ENCODE data around the gene ABCD1. TPM values are rescaled to one million over a fixed set of nuclear protein-coding genes. Genes with fewer than 3 reads are reported as not detected.

Gene ABCD1
- total RNA-seq, 2 experiments from 2014 or later = 8.6 to 9.2 TPM

- Mint-ChIP-seq H3K27me3 (peaks cover 10% of the 10 kb centered on the region), H3K27ac (no peak overlapping the region), H3K9me3 (no peaks in the 10 kb centered on the region), H3K4me1 (ENCODE audit: low read depth) (no peaks in the 10 kb centered on the region), H3K36me3 (ENCODE audit: low read depth) (no peaks in the 10 kb centered on the region), H3K4me3 (no peak overlapping the region)
- H3K4me3 ChIP-seq (ENCODE audit: low read length) = no peak overlapping the region
- ATAC-seq (ENCODE audit: poor library complexity) = no peak
- peaks cover 5% of the 10 kb centered on the region for H3K4me1 ChIP-seq (ENCODE audit: insufficient read depth, low read length)
- no peak for TF ChIP-seq CTCF (IDR thresholded peaks at IDR 0.05)
- ChIA-PET POLR2A (no interaction called here), CTCF (no interaction called here)
- H3K27ac ChIP-seq (ENCODE audit: low read depth in 1 of 2, low read length in 2 of 2) = no peak overlapping the region
- H3K9me3 ChIP-seq (ENCODE audit: control insufficient read depth in 1 of 2, insufficient read depth in 1 of 2, low read length in 2 of 2) = no peaks in the 10 kb centered on the region
- intact Hi-C loops (cut with DNase I, micrococcal nuclease) = loop anchor here in 1 of 2 experiments (5.0 to 10.0 kb wide), 2 partner anchors 70 to 268 kb away; no protein-coding TSS in a partner anchor
- no peaks in the 10 kb centered on the region for H3K36me3 ChIP-seq (ENCODE audit: insufficient read depth, low read length)
- peaks cover 0 to under 1% of the 10 kb centered on the region in 2 experiments for H3K27me3 ChIP-seq (ENCODE audit: control insufficient read depth in 1 of 2, insufficient read depth in 2 of 2, low read length in 2 of 2)
- DNase-seq = no peak
Observed at GRCh38 chrX:153684467-153685155, 40.0 kb upstream of the ABCD1 start.

GRCh38 chrX:153685156-153685536 lies 39.5 kb upstream of the ABCD1 start:
- ATAC-seq (ENCODE audit: poor library complexity) (no peak), DNase-seq (no peak)
- CTCF ChIA-PET = no interaction called here
- Mint-ChIP-seq H3K27me3 (peaks cover 7% of the 10 kb centered on the region), H3K9me3 (no peaks in the 10 kb centered on the region), H3K4me3 (no peak overlapping the region), H3K4me1 (ENCODE audit: low read depth) (no peaks in the 10 kb centered on the region), H3K36me3 (ENCODE audit: low read depth) (no peaks in the 10 kb centered on the region), H3K27ac (no peak overlapping the region)
- Histone ChIP-seq H3K27ac (ENCODE audit: low read depth in 1 of 2, low read length in 2 of 2) (no peak overlapping the region), H3K9me3 (ENCODE audit: control insufficient read depth in 1 of 2, insufficient read depth in 1 of 2, low read length in 2 of 2) (no peaks in the 10 kb centered on the region), H3K4me1 (ENCODE audit: insufficient read depth, low read length) (peaks cover 6% of the 10 kb centered on the region), H3K27me3 (ENCODE audit: control insufficient read depth in 1 of 2, insufficient read depth in 2 of 2, low read length in 2 of 2) (peaks cover 0 to 3% of the 10 kb centered on the region in 2 experiments), H3K4me3 (ENCODE audit: low read length) (no peak overlapping the region), H3K36me3 (ENCODE audit: insufficient read depth, low read length) (no peaks in the 10 kb centered on the region)
- TF ChIP-seq CTCF (IDR thresholded peaks at IDR 0.05) = no peak
- POLR2A ChIA-PET = no interaction called here
- intact Hi-C loops (cut with DNase I, micrococcal nuclease) = loop anchor here in 1 of 2 experiments (5.0 to 10.0 kb wide), 2 partner anchors 70 to 267 kb away; no protein-coding TSS in a partner anchor

- no peaks in the 10 kb centered on the region for H3K36me3 Mint-ChIP-seq (ENCODE audit: low read depth)
- CTCF ChIA-PET = no interaction called here
- Histone ChIP-seq H3K9me3 (ENCODE audit: control insufficient read depth in 1 of 2, insufficient read depth in 1 of 2, low read length in 2 of 2) (no peaks in the 10 kb centered on the region), H3K4me1 (ENCODE audit: insufficient read depth, low read length) (peaks cover 6% of the 10 kb centered on the region), H3K4me3 (ENCODE audit: low read length) (no peak overlapping the region), H3K27ac (ENCODE audit: low read depth in 1 of 2, low read length in 2 of 2) (no peak overlapping the region), H3K36me3 (ENCODE audit: insufficient read depth, low read length) (no peaks in the 10 kb centered on the region), H3K27me3 (ENCODE audit: control insufficient read depth in 1 of 2, insufficient read depth in 2 of 2, low read length in 2 of 2) (peaks cover 0 to 3% of the 10 kb centered on the region in 2 experiments)
- ATAC-seq (ENCODE audit: poor library complexity) = no peak
- H3K27ac Mint-ChIP-seq = no peak overlapping the region
- no peak for DNase-seq
- POLR2A ChIA-PET = no interaction called here
- no peaks in the 10 kb centered on the region for H3K9me3 Mint-ChIP-seq
- TF ChIP-seq CTCF (IDR thresholded peaks at IDR 0.05) = no peak
- peak overlapping the region; percentile 42 for H3K4me3 Mint-ChIP-seq
- peaks cover 7% of the 10 kb centered on the region for H3K27me3 Mint-ChIP-seq
- intact Hi-C loops (cut with DNase I, micrococcal nuclease) = loop anchor here in 1 of 2 experiments (5.0 to 10.0 kb wide), 2 partner anchors 69 to 266 kb away; no protein-coding TSS in a partner anchor
- no peaks in the 10 kb centered on the region for H3K4me1 Mint-ChIP-seq (ENCODE audit: low read depth)
Observed at GRCh38 chrX:153685751-153686696, 38.6 kb upstream of the ABCD1 start.

Measured in CD4-positive, alpha-beta T cell (primary cell).